Measurements from ENCODE around the gene SLC7A14. TPM values are rescaled to one million over a fixed set of nuclear protein-coding genes. Genes with fewer than 3 reads are reported as not detected.

The SLC7A14 gene
- total RNA-seq, 2 experiments from 2014 or later, result not detected

DNA sequence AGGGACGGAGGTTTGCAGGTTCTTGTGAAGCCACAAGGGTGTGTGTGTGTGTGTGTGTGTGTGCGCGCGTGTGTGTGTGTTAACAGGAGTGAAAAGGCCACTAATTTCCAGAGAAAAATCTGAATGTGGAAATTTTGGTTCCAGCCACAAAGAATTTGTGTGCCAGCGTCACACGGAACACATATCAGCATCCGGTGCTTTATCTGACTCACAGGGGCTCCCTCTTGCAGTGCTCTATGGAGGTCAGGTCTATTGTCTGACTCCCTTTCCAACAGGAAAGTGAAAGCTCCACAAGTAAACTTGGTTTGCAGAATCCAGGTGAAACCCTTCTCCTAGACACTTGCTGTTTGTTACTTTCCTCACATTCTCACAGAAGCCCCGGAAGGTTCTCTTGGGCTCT is 161.0 kb downstream of the SLC7A14 start:
- H3K9me3 Mint-ChIP-seq, result no peaks in the 10 kb centered on the region
- intact Hi-C loops (cut with DNase I, micrococcal nuclease), result no loop called here
- H3K36me3 ChIP-seq (ENCODE audit: insufficient read depth, low read length), result no peaks in the 10 kb centered on the region
- H3K27ac ChIP-seq (ENCODE audit: low read depth in 1 of 2, low read length in 2 of 2), result no peak overlapping the region
- peaks cover 7% of the 10 kb centered on the region for H3K4me1 ChIP-seq (ENCODE audit: insufficient read depth, low read length)
- CTCF ChIA-PET, result no interaction called here
- ATAC-seq (ENCODE audit: poor library complexity), result no peak
- TF ChIP-seq, protein P1, sequence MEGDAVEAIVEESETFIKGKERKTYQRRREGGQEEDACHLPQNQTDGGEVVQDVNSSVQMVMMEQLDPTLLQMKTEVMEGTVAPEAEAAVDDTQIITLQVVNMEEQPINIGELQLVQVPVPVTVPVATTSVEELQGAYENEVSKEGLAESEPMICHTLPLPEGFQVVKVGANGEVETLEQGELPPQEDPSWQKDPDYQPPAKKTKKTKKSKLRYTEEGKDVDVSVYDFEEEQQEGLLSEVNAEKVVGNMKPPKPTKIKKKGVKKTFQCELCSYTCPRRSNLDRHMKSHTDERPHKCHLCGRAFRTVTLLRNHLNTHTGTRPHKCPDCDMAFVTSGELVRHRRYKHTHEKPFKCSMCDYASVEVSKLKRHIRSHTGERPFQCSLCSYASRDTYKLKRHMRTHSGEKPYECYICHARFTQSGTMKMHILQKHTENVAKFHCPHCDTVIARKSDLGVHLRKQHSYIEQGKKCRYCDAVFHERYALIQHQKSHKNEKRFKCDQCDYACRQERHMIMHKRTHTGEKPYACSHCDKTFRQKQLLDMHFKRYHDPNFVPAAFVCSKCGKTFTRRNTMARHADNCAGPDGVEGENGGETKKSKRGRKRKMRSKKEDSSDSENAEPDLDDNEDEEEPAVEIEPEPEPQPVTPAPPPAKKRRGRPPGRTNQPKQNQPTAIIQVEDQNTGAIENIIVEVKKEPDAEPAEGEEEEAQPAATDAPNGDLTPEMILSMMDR (IDR thresholded peaks at IDR 0.05), result no peak
- no peak overlapping the region for H3K27ac Mint-ChIP-seq
- no peak overlapping the region for H3K4me3 ChIP-seq (ENCODE audit: low read length)
- H3K27me3 Mint-ChIP-seq, result peaks cover 24% of the 10 kb centered on the region
- no peak overlapping the region for H3K4me3 Mint-ChIP-seq
- POLR2A ChIA-PET, result no interaction called here
- H3K27me3 ChIP-seq (ENCODE audit: control insufficient read depth in 1 of 2, insufficient read depth in 2 of 2, low read length in 2 of 2), result peaks cover 7 to 9% of the 10 kb centered on the region in 2 experiments
- H3K36me3 Mint-ChIP-seq (ENCODE audit: low read depth), result no peaks in the 10 kb centered on the region
- H3K9me3 ChIP-seq (ENCODE audit: control insufficient read depth in 1 of 2, insufficient read depth in 1 of 2, low read length in 2 of 2), result no peaks in the 10 kb centered on the region
- no peak for DNase-seq
- H3K4me1 Mint-ChIP-seq (ENCODE audit: low read depth), result peaks cover 26% of the 10 kb centered on the region

DNA sequence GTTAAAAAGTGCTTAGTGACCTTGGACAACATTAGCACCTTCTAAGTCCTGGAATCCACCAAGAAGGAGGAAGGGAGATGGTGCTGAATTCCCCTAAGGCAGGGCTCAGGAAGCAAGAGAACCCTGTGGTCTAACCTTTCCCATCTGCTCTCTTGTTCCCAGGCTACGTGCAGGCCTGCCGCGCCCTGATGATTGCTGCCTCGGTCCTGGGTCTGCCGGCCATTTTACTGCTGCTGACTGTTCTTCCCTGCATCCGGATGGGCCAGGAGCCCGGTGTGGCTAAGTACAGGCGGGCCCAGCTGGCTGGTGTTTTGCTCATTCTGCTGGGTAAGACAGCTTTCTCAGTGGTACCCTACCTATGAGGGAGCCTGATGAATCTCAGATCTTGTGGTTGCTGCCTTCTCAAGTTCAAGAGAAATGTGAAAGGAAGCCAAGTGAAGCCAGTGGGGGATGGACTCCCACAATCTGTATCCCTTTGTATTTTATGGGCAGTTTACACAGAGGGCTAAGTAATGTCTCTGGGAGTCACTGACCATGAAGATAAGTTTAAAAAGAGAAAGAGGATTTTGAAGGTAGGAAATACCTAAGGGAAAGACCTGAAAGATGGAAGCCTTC is 162.8 kb downstream of the SLC7A14 start:
- TF ChIP-seq, protein P1 (IDR thresholded peaks at IDR 0.05), result no peak
- H3K9me3 ChIP-seq (ENCODE audit: control insufficient read depth in 1 of 2, insufficient read depth in 1 of 2, low read length in 2 of 2), result no peaks in the 10 kb centered on the region
- H3K4me1 ChIP-seq (ENCODE audit: insufficient read depth, low read length), result peaks cover 23% of the 10 kb centered on the region
- no peaks in the 10 kb centered on the region for H3K9me3 Mint-ChIP-seq
- intact Hi-C loops (cut with DNase I, micrococcal nuclease), result no loop called here
- ATAC-seq (ENCODE audit: poor library complexity) (no peak), DNase-seq (no peak)
- no peaks in the 10 kb centered on the region for H3K36me3 Mint-ChIP-seq (ENCODE audit: low read depth)
- peaks cover 12% of the 10 kb centered on the region for H3K4me1 Mint-ChIP-seq (ENCODE audit: low read depth)
- no peaks in the 10 kb centered on the region for H3K36me3 ChIP-seq (ENCODE audit: insufficient read depth, low read length)
- ChIA-PET CTCF (no interaction called here), POLR2A (no interaction called here)
- peaks cover 34% of the 10 kb centered on the region for H3K27me3 Mint-ChIP-seq
- no peak overlapping the region for H3K4me3 ChIP-seq (ENCODE audit: low read length)
- no peak overlapping the region for H3K27ac Mint-ChIP-seq
- H3K27me3 ChIP-seq (ENCODE audit: control insufficient read depth in 1 of 2, insufficient read depth in 2 of 2, low read length in 2 of 2), result peaks cover 22 to 27% of the 10 kb centered on the region in 2 experiments
- no peak overlapping the region for H3K4me3 Mint-ChIP-seq
- H3K27ac ChIP-seq (ENCODE audit: low read depth in 1 of 2, low read length in 2 of 2), result no peak overlapping the region

DNA sequence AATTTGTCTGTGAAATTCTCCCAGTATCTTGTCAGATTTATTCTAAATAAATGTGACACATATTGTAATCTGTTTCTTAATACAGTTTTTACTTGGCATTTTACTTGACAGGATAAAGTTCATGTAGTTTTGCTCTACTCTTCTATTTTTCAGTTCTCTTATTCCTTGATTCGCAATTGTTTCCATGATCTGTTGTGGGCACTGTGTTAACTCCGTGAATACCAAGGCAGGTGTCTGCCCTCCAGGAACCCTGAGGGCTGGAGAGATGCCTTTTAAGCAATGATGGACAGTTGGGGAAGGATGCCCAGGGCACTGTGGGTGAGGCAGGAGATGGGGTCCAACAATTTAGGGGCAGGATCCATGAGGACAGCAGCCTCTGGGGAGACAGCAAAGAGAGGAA is 164.1 kb downstream of the SLC7A14 start:
- peaks cover 12% of the 10 kb centered on the region for H3K4me1 Mint-ChIP-seq (ENCODE audit: low read depth)
- H3K27ac ChIP-seq (ENCODE audit: low read depth in 1 of 2, low read length in 2 of 2), result no peak overlapping the region
- intact Hi-C loops (cut with DNase I, micrococcal nuclease), result no loop called here
- TF ChIP-seq, protein P1 (IDR thresholded peaks at IDR 0.05), result no peak
- ATAC-seq (ENCODE audit: poor library complexity), result no peak
- no peaks in the 10 kb centered on the region for H3K9me3 Mint-ChIP-seq
- no peaks in the 10 kb centered on the region for H3K36me3 ChIP-seq (ENCODE audit: insufficient read depth, low read length)
- peaks cover 44% of the 10 kb centered on the region for H3K27me3 Mint-ChIP-seq
- no peak overlapping the region for H3K27ac Mint-ChIP-seq
- H3K4me1 ChIP-seq (ENCODE audit: insufficient read depth, low read length), result peaks cover 23% of the 10 kb centered on the region
- POLR2A ChIA-PET, result no interaction called here
- peaks cover 26 to 30% of the 10 kb centered on the region in 2 experiments for H3K27me3 ChIP-seq (ENCODE audit: control insufficient read depth in 1 of 2, insufficient read depth in 2 of 2, low read length in 2 of 2)
- H3K9me3 ChIP-seq (ENCODE audit: control insufficient read depth in 1 of 2, insufficient read depth in 1 of 2, low read length in 2 of 2), result no peaks in the 10 kb centered on the region
- no peak for DNase-seq
- H3K36me3 Mint-ChIP-seq (ENCODE audit: low read depth), result no peaks in the 10 kb centered on the region
- no peak overlapping the region for H3K4me3 Mint-ChIP-seq
- H3K4me3 ChIP-seq (ENCODE audit: low read length), result no peak overlapping the region
- CTCF ChIA-PET, result no interaction called here

Data from CD4-positive, alpha-beta T cell (primary cell).